ENCODE results near the gene CABP2. TPM values are rescaled to one million over a fixed set of nuclear protein-coding genes. Genes with fewer than 3 reads are reported as not detected.

CABP2 gene
- total and polyA plus RNA-seq, 4 donors, result not detected

DNA sequence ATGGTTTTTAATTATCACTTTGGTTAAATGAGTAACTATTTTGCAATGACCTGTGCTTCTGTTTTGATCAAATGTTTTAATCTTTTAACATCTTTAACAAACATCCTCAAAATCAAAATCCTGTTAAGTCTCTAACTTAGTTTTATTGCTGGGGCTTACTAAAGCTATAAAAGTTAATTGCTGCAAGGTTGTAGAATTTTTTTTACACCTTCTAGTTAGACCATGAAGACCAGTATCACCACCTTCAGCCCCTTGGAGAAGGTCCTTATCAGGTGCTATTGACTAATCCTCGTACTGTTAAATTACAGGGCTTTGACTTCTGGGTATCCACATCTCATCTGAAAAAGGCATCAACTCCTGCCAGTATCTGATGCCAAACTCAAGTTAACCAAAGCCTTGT, 12.3 kb upstream of the CABP2 start:
- Histone ChIP-seq H3K36me3 (ENCODE audit: control insufficient read depth in 4 of 4, insufficient read depth in 4 of 4, low read length in 4 of 4) (no peaks in the 10 kb centered on the region), H3K9ac (ENCODE audit: insufficient read depth in 1 of 2, low read length in 2 of 2) (no peak overlapping the region), H3K9me3 (ENCODE audit: control insufficient read depth in 4 of 4, insufficient read depth in 3 of 4, low read length in 3 of 4) (peaks cover 0 to 3% (median 1%) of the 10 kb centered on the region in 4 donors), H3K4me1 (ENCODE audit: control insufficient read depth in 5 of 5, insufficient read depth in 5 of 5, low read length in 5 of 5) (no peaks in the 10 kb centered on the region), H3K27ac (ENCODE audit: low read depth in 1 of 2, low read length in 1 of 2) (no peak overlapping the region), H3K4me3 (no peak overlapping the region), H3K27me3 (ENCODE audit: control insufficient read depth in 3 of 3, insufficient read depth in 3 of 3, low read length in 2 of 3) (no peaks in the 10 kb centered on the region)
- 84% methylated on average over 1 of the region's 1 CpG for WGBS, 2 donors
- no peak for DNase-seq
- no peak for ATAC-seq (ENCODE audit: insufficient read depth, low FRiP score)
- TF ChIP-seq, protein P1, sequence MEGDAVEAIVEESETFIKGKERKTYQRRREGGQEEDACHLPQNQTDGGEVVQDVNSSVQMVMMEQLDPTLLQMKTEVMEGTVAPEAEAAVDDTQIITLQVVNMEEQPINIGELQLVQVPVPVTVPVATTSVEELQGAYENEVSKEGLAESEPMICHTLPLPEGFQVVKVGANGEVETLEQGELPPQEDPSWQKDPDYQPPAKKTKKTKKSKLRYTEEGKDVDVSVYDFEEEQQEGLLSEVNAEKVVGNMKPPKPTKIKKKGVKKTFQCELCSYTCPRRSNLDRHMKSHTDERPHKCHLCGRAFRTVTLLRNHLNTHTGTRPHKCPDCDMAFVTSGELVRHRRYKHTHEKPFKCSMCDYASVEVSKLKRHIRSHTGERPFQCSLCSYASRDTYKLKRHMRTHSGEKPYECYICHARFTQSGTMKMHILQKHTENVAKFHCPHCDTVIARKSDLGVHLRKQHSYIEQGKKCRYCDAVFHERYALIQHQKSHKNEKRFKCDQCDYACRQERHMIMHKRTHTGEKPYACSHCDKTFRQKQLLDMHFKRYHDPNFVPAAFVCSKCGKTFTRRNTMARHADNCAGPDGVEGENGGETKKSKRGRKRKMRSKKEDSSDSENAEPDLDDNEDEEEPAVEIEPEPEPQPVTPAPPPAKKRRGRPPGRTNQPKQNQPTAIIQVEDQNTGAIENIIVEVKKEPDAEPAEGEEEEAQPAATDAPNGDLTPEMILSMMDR (IDR thresholded peaks at IDR 0.05; ENCODE audit: control extremely low read depth, extremely low read depth), result no peak

DNA sequence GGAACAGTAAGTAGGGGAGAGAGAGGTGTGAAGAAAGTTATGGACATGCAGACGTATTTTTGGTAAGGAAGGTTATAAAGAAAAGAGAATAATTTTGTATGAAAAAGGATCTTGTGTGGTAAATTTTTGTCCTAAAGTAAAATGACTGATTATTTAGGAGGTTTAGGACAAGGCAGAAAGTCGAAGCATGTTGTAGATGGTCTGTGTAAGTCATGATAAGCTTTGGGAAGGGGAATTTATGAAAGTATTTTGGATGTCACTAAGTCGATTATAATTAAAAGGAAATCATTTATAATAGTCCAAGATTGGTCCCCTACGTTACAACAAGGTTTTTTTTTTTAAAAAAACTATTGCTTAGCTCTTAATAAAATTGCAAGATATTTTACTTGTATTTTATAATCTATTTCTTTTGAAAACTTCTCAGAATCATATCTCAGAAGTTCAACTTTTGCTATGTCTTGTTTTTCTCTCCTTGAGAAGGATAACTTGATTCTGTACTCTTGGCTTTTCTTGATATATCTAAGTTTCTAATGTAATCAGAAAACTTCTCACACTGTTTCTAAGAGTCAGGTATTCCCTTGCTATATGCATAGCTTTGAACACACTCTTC, 10.9 kb upstream of the CABP2 start:
- H3K4me3 ChIP-seq, result no peak overlapping the region
- peak in 1 of 3 donors; percentile 11 for DNase-seq
- WGBS, 2 donors, result 38 to 47% methylated on average over 4 of the region's 4 CpGs

DNA sequence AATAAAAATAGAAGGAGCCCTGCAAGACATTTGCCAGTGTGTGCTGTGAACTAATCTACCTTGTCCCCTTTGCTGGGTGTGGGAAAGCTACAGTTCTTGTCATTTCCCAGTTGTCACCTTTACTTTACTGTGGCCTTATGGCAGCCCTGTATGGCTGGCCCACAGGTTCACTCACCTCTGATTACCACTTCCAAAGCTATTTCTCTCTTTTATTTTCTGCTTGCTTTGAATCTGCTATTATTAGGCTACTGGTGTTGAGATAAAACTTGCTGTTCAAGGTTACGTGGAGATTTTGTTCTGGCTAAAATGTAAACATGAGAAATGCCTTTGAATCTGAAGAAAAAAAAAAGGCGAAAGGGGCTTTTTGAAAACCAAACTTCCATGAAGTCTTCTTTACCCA, 9.6 kb upstream of the CABP2 start:
- Histone ChIP-seq H3K9ac (ENCODE audit: insufficient read depth in 1 of 2, low read length in 2 of 2) (no peak overlapping the region), H3K27ac (ENCODE audit: low read depth in 1 of 2, low read length in 1 of 2) (no peak overlapping the region), H3K36me3 (ENCODE audit: control insufficient read depth in 4 of 4, insufficient read depth in 4 of 4, low read length in 4 of 4) (no peaks in the 10 kb centered on the region), H3K4me1 (ENCODE audit: control insufficient read depth in 5 of 5, insufficient read depth in 5 of 5, low read length in 5 of 5) (no peaks in the 10 kb centered on the region), H3K9me3 (ENCODE audit: control insufficient read depth in 4 of 4, insufficient read depth in 3 of 4, low read length in 3 of 4) (peaks cover 0 to 3% (median 1%) of the 10 kb centered on the region in 4 donors), H3K27me3 (ENCODE audit: control insufficient read depth in 3 of 3, insufficient read depth in 3 of 3, low read length in 2 of 3) (no peaks in the 10 kb centered on the region), H3K4me3 (no peak overlapping the region)
- ATAC-seq (ENCODE audit: insufficient read depth, low FRiP score), result no peak
- no peak for DNase-seq
- TF ChIP-seq, protein P1 (IDR thresholded peaks at IDR 0.05; ENCODE audit: control extremely low read depth, extremely low read depth), result no peak
- 78 to 87% methylated on average over 2 of the region's 2 CpGs for WGBS, 2 donors

More for the DNA sequence above, 10.9 kb upstream of the CABP2 start:
- H3K9ac ChIP-seq (ENCODE audit: insufficient read depth in 1 of 2, low read length in 2 of 2), result no peak overlapping the region
- H3K4me1 ChIP-seq (ENCODE audit: control insufficient read depth in 5 of 5, insufficient read depth in 5 of 5, low read length in 5 of 5), result no peaks in the 10 kb centered on the region
- TF ChIP-seq, protein P1 (IDR thresholded peaks at IDR 0.05; ENCODE audit: control extremely low read depth, extremely low read depth), result no peak
- H3K36me3 ChIP-seq (ENCODE audit: control insufficient read depth in 4 of 4, insufficient read depth in 4 of 4, low read length in 4 of 4), result no peaks in the 10 kb centered on the region
- H3K9me3 ChIP-seq (ENCODE audit: control insufficient read depth in 4 of 4, insufficient read depth in 3 of 4, low read length in 3 of 4), result peaks cover 0 to 3% (median 1%) of the 10 kb centered on the region in 4 donors
- ATAC-seq (ENCODE audit: insufficient read depth, low FRiP score), result no peak
- no peak overlapping the region for H3K27ac ChIP-seq (ENCODE audit: low read depth in 1 of 2, low read length in 1 of 2)
- no peaks in the 10 kb centered on the region for H3K27me3 ChIP-seq (ENCODE audit: control insufficient read depth in 3 of 3, insufficient read depth in 3 of 3, low read length in 2 of 3)

DNA sequence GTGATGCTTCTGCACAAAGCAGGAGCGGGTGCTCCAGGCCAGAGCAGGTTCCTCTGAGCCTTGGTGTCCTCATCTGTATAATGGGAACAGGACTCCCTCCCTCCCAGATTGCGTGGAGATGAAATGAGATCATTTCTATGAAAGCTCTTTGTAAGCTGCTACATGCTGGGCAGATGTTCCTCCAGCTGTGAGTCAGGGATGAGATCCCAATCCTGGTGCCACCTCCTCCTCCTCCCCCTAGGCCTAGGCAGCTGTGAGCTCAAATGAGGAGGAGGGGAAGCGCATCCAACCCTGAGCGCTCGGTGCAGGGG, 7.0 kb upstream of the CABP2 start:
- H3K36me3 ChIP-seq (ENCODE audit: control insufficient read depth in 4 of 4, insufficient read depth in 4 of 4, low read length in 4 of 4), result no peaks in the 10 kb centered on the region
- H3K9me3 ChIP-seq (ENCODE audit: control insufficient read depth in 4 of 4, insufficient read depth in 3 of 4, low read length in 3 of 4), result peaks cover 0 to 3% (median 1%) of the 10 kb centered on the region in 4 donors
- no peak for ATAC-seq (ENCODE audit: insufficient read depth, low FRiP score)
- 87 to 99% methylated on average over 5 of the region's 5 CpGs for WGBS, 2 donors
- TF ChIP-seq, protein P1 (IDR thresholded peaks at IDR 0.05; ENCODE audit: control extremely low read depth, extremely low read depth), result no peak
- H3K9ac ChIP-seq (ENCODE audit: insufficient read depth in 1 of 2, low read length in 2 of 2), result no peak overlapping the region
- no peaks in the 10 kb centered on the region for H3K27me3 ChIP-seq (ENCODE audit: control insufficient read depth in 3 of 3, insufficient read depth in 3 of 3, low read length in 2 of 3)
- no peak for DNase-seq
- no peak overlapping the region for H3K4me3 ChIP-seq
- no peaks in the 10 kb centered on the region for H3K4me1 ChIP-seq (ENCODE audit: control insufficient read depth in 5 of 5, insufficient read depth in 5 of 5, low read length in 5 of 5)
- H3K27ac ChIP-seq (ENCODE audit: low read depth in 1 of 2, low read length in 1 of 2), result no peak overlapping the region

All from lung (tissue), 12 donors.